AG04449 (cell line): ENCODE data around the gene LZTS2.

ENCODE experiments used
- CTCF ChIA-PET: fragments of 350-600 bp; formaldehyde crosslinking; extraction: SDS; loops from one replicate; lab custom pipeline; 2021; ENCODE audit warnings: antibody characterized with exemption; lab: Yijun Ruan, JAX
- POLR2A ChIA-PET: fragments of 400-600, 350-600 bp; formaldehyde crosslinking; extraction: SDS; loops from one replicate; lab custom pipeline; 2020; ENCODE audit warnings: antibody characterized with exemption, inconsistent platforms; lab: Yijun Ruan, JAX
- DNase-seq: peaks from one replicate; pipeline ENCODE4 v3.0.0-alpha.2; 2010; ENCODE audit warnings: low read depth, low spot score
- H3K4me3 ChIP-seq: 2 replicates; pipeline ENCODE4 v1.5.1; 2011; ENCODE audit warnings: low read depth, mild to moderate bottlenecking, control low read depth, low read length
- CTCF ChIP-seq: IDR thresholded peaks from one replicate; pipeline ENCODE4 v1.5.1; 2011; ENCODE audit warnings: mild to moderate bottlenecking, moderate library complexity, low read length, control low read depth, inconsistent platforms; ENCODE audit not compliant: insufficient read depth; ENCODE audit errors: missing control alignments

Gene LZTS2

GRCh38 chr10:100966887-100967286, 32.7 kb upstream of the LZTS2 start:
- TF ChIP-seq CTCF: no peak
- no peak for DNase-seq
- CTCF ChIA-PET: interaction anchor here (0.7 to 4.7 kb wide), 9 partner anchors 9 to 100 kb away, joined by 3 to 49 read pairs (median 3); no protein-coding TSS in a partner anchor
- POLR2A ChIA-PET: no interaction called here
- H3K4me3 ChIP-seq: no peak overlapping the region

GRCh38 chr10:100967332-100967731, 32.3 kb upstream of the LZTS2 start:
- POLR2A ChIA-PET: no interaction called here
- DNase-seq: no peak
- H3K4me3 ChIP-seq: no peak overlapping the region
- CTCF ChIA-PET: interaction anchor here (0.7 to 4.7 kb wide), 11 partner anchors 10 to 58 kb away, joined by 3 to 49 read pairs (median 4); partner anchors contain the start of genes MRPL43 and TWNK
- TF ChIP-seq CTCF: no peak

GRCh38 chr10:100968062-100968736, 31.4 kb upstream of the LZTS2 start:
- CTCF ChIA-PET: interaction anchor here (0.8 to 4.7 kb wide), 16 partner anchors 8 to 431 kb away, joined by 3 to 49 read pairs (median 4); partner anchors contain the start of genes MRPL43 and TWNK

GRCh38 chr10:100968863-100969186, 30.8 kb upstream of the LZTS2 start:
- DNase-seq: no peak
- TF ChIP-seq CTCF: no peak
- ChIA-PET CTCF (interaction anchor here (0.8 to 4.7 kb wide), 13 partner anchors 8 to 431 kb away, joined by 3 to 49 read pairs (median 4); partner anchors contain the start of genes MRPL43 and TWNK), POLR2A (no interaction called here)
- H3K4me3 ChIP-seq: peak overlapping the region; percentile 67

More at GRCh38 chr10:100968062-100968736, 31.4 kb upstream of the LZTS2 start:
- no peak for TF ChIP-seq CTCF
- POLR2A ChIA-PET: no interaction called here
- H3K4me3 ChIP-seq: no peak overlapping the region; the same call in 1 of the 2 replicates
- DNase-seq: no peak

- TF ChIP-seq CTCF: peak; percentile 92
- peak within 1 kb of the TSS; percentile 67 for H3K4me3 ChIP-seq
- ChIA-PET POLR2A (no interaction called here), CTCF (interaction anchor here (0.6 to 4.7 kb wide), 15 partner anchors 8 to 432 kb away, joined by 3 to 49 read pairs (median 4); partner anchors contain the start of genes MRPL43 and TWNK)
- no peak for DNase-seq
Measured at GRCh38 chr10:100969187-100970075, 30.2 kb upstream of the LZTS2 start, which contains the start of gene SEMA4G. TSS of gene SEMA4G (plus strand) at chr10:100969504. CDS start at chr10:100972913, 3,409 bp downstream.
